HepG2 (cell line): ENCODE data around the gene GDPD5. TPM values are rescaled to one million over a fixed set of nuclear protein-coding genes. Genes with fewer than 3 reads are reported as not detected.

Source experiments
- ATAC-seq: fragments of 200-7000 bp; cut with Tn5 transposase; 3 replicates; pipeline ENCODE4 v1.9.1; 2020; ENCODE audit warnings: mild to moderate bottlenecking, moderate library complexity
- BruUV-seq: library from RNA; stranded (reverse); fragments of 400-500 nt; replicated peaks from 2 replicates; lab custom pipeline; 2021; lab: Mats Ljungman, UMichigan
- CTCF ChIA-PET: fragments of 300-600 bp; formaldehyde crosslinking; extraction: SDS; loops from one replicate; lab custom pipeline; 2021; ENCODE audit warnings: low total read pairs, inconsistent platforms, low intra/inter-chr PET ratio; lab: Yijun Ruan, JAX
- POLR2A ChIA-PET: fragments of 350-600 bp; sonication (Branson Sonifier 250); formaldehyde crosslinking; loops from one replicate; lab custom pipeline; 2020; ENCODE audit warnings: antibody characterized with exemption, inconsistent platforms; lab: Yijun Ruan, JAX
- DNase-seq: peaks from one replicate; pipeline ENCODE4 v3.0.0-alpha.2; 2015; ENCODE audit warnings: low spot score
- FAIRE-seq: peaks from 3 replicates; lab custom pipeline; 2011; peaks lifted over from hg19 to GRCh38; lab: Jason Lieb, UNC
- H2AFZ ChIP-seq: one replicate; pipeline ENCODE4 v1.6.1; 2011; ENCODE audit warnings: low read length, inconsistent platforms
- H3K27ac ChIP-seq: fragments of 300-600 bp; 3 replicates; pipeline ENCODE4 v1.8.0; 2011; ENCODE audit warnings: mixed run types, mild to moderate bottlenecking, mixed read lengths, low read length, inconsistent platforms; ENCODE audit not compliant: insufficient read depth; ENCODE audit errors: extremely low read length
- H3K27me3 ChIP-seq, 2 experiments: fragments of 200-600 bp in 1 of 2; 2 replicates in 1 of 2; 3 replicates in 1 of 2; pipeline versions ENCODE4 v1.6.0 to v1.8.0; 2011; ENCODE audit warnings: low read length in 2 of 2, mild to moderate bottlenecking in 2 of 2, moderate library complexity in 2 of 2, inconsistent platforms in 1 of 2; ENCODE audit not compliant: insufficient read depth in 2 of 2, control insufficient read depth in 1 of 2
- H3K36me3 ChIP-seq, 2 experiments: fragments of 200-600 bp in 1 of 2; replicated peaks in 1 of 2; 2 replicates in 1 of 2; 3 replicates in 1 of 2; pipeline versions ENCODE4 v1.5.1 to v1.8.0; 2011; ENCODE audit warnings: low read length in 2 of 2, inconsistent platforms in 1 of 2; ENCODE audit not compliant: insufficient read depth in 2 of 2, control insufficient read depth in 1 of 2
- H3K4me1 ChIP-seq: 2 replicates; pipeline ENCODE4 v1.5.1; 2012; ENCODE audit warnings: low read length, inconsistent platforms; ENCODE audit not compliant: insufficient read depth
- H3K4me2 ChIP-seq: 2 replicates; pipeline ENCODE4 v1.6.0; 2011; ENCODE audit warnings: low read depth, low read length, inconsistent platforms
- H3K4me3 ChIP-seq, 3 experiments: fragments of 200-600 bp in 1 of 3; sonication (generic), shearing (Covaris generic) in 1 of 3; replicated peaks in 1 of 3; 2 replicates each; pipeline ENCODE4 v1.5.1; 2011 to 2016; ENCODE audit warnings: low read length in 3 of 3, inconsistent platforms in 2 of 3, low read depth in 2 of 3, mild to moderate bottlenecking in 2 of 3, control low read depth in 1 of 3, mixed read lengths in 1 of 3; ENCODE audit not compliant: insufficient read depth in 1 of 3
- H3K79me2 ChIP-seq: one replicate; pipeline ENCODE4 v1.6.1; 2011; ENCODE audit warnings: low read length, inconsistent platforms; ENCODE audit not compliant: insufficient read depth
- H3K9ac ChIP-seq: 2 replicates; pipeline ENCODE4 v1.6.0; 2011; ENCODE audit warnings: mild to moderate bottlenecking, low read depth, low read length, inconsistent platforms; ENCODE audit not compliant: insufficient read depth
- H3K9me3 ChIP-seq: 2 replicates; pipeline ENCODE4 v1.5.1; 2012; ENCODE audit warnings: mild to moderate bottlenecking, low read length
- H4K20me1 ChIP-seq: 2 replicates; pipeline ENCODE4 v1.6.0; 2011; ENCODE audit warnings: inconsistent platforms, mild to moderate bottlenecking, low read length, moderate library complexity; ENCODE audit not compliant: insufficient read depth
- CHD4 ChIP-seq: fragments of 200-600 bp; sonication (generic); IDR thresholded peaks from 2 replicates; pipeline ENCODE4 v1.7.0; 2017; ENCODE audit warnings: mild to moderate bottlenecking, low read length, borderline replicate concordance
- PRDM15 ChIP-seq: sonication (generic); formaldehyde crosslinking; IDR thresholded peaks from 2 replicates; pipeline ENCODE4 v1.4.0; 2020; ENCODE audit warnings: missing genetic modification reagents
- RBAK ChIP-seq: sonication (generic); formaldehyde crosslinking; IDR thresholded peaks from 2 replicates; pipeline ENCODE4 v1.5.1; 2020; ENCODE audit warnings: mild to moderate bottlenecking, missing genetic modification reagents
- ZEB1 ChIP-seq: IDR thresholded peaks from 2 replicates; pipeline ENCODE4 v1.6.1; 2012; ENCODE audit warnings: mild to moderate bottlenecking, low read depth, inconsistent platforms; ENCODE audit not compliant: insufficient replicate concordance
- ZFP36 ChIP-seq: fragments of 150-350 bp; IDR thresholded peaks from 2 replicates; pipeline ENCODE4 v1.6.1; 2018; ENCODE audit warnings: borderline replicate concordance, low read length, low read depth; ENCODE audit not compliant: partially characterized antibody
- ZMYM3 ChIP-seq: sonication (generic); formaldehyde crosslinking; IDR thresholded peaks from 2 replicates; pipeline ENCODE4 v1.5.1; 2020; ENCODE audit warnings: mild to moderate bottlenecking, missing genetic modification reagents
- ZNF292 ChIP-seq: sonication (generic); formaldehyde crosslinking; IDR thresholded peaks from 2 replicates; pipeline ENCODE4 v1.8.1; 2022; ENCODE audit warnings: mild to moderate bottlenecking, low read depth, missing genetic modification reagents, borderline replicate concordance
- ZNF687 ChIP-seq: sonication (generic); formaldehyde crosslinking; IDR thresholded peaks from 2 replicates; pipeline ENCODE4 v1.5.1; 2020; ENCODE audit warnings: mild to moderate bottlenecking, missing genetic modification reagents, moderate library complexity
- WGBS: methylation state at CpG from one replicate; pipeline ENCODE4 v1.1.6; 2017; ENCODE audit warnings: low lambda C conversion rate; 5-methylcytosine and 5-hydroxymethylcytosine counted together
- in situ Hi-C: cut with HindIII; loops from 2 replicates; pipeline ENCODE4 v1.10.0; 2017; ENCODE audit warnings: low pct_unique_long_range_greater_than_20kb; ENCODE audit not compliant: extremely low pct_ligation_motif_present
- intact Hi-C: fragments of 100-400 bp; cut with micrococcal nuclease; formaldehyde crosslinking; loops from one replicate; pipeline ENCODE4 v1.10.0; 2022; ENCODE audit not compliant: unreplicated experiment
- polyA plus RNA-seq, 8 experiments: library from polyadenylated mRNA; depleted of rRNA in 3 of 8; stranded (reverse) in 7 of 8; unstranded in 1 of 8; fragments of >200 nt; fragmentation: Illumina TruSeq in 4 of 8; extraction: Trizol in 4 of 8; gene quantifications; 2 replicates each; pipeline versions ENCODE4 v1.2.1 to v1.2.3, GENCODE V29; 2011 to 2016; ENCODE audit warnings: low read depth in 4 of 8, missing spikeins in 1 of 8, mixed read lengths in 1 of 8; ENCODE audit not compliant: insufficient read depth in 1 of 8
- total RNA-seq, 5 experiments: library from RNA; depleted of rRNA; stranded (reverse); fragments of >200 nt; fragmentation: Illumina TruSeq; extraction: Trizol; gene quantifications; 2 replicates each; pipeline ENCODE4 v1.2.3, GENCODE V29; 2016; ENCODE audit warnings: low read depth in 1 of 5

Gene GDPD5
- total and polyA plus RNA-seq, 2 of the 13 experiments (the other 11 are each of a cell fraction or from before 2014, with no cell fraction given) = 55.0 to 67.5 TPM

- WGBS = 50% methylated on average over 9 of the region's 9 CpGs
- ATAC-seq (no peak), DNase-seq (no peak), FAIRE-seq (no peak)
- Histone ChIP-seq H4K20me1 (no peaks in the 10 kb centered on the region), H3K9ac (peak overlapping the region; percentile 68), H3K9me3 (no peaks in the 10 kb centered on the region), H3K27ac (peak overlapping the region; percentile 85), H3K4me3 (peak overlapping the region in 2 of 3 experiments; percentile 14 to 42; a peak in 4 of 6 replicates), H3K36me3 (peaks cover 5 to 10% of the 10 kb centered on the region in 2 experiments), H3K79me2 (peaks cover 70% of the 10 kb centered on the region), H3K27me3 (no peaks in the 10 kb centered on the region), H2AFZ (no peak overlapping the region), H3K4me2 (peak overlapping the region; percentile 89), H3K4me1 (peaks cover 100% of the 10 kb centered on the region)
- CTCF ChIA-PET = no interaction called here
- BruUV-seq = no TSS peak
- TF ChIP-seq CHD4 = no peak
- TF ChIP-seq ZEB1 = peak; percentile 20
- TF ChIP-seq ZNF687 (CRISPR knock-in tag) = peak; percentile 51
- TF ChIP-seq PRDM15 (CRISPR knock-in tag) = no peak
- peak; percentile 89 for TF ChIP-seq ZMYM3
- peak; percentile 80 for TF ChIP-seq RBAK (CRISPR knock-in tag)
- TF ChIP-seq ZNF292 = 0 out of 2 replicates have a peak, but pooled peaks have one; percentile 19
- peak; percentile 94 for TF ChIP-seq ZFP36
- intact Hi-C loops = no loop called here
- in situ Hi-C loops = no loop called here
- POLR2A ChIA-PET = interaction anchor here (0.7 to 3.4 kb wide), 14 partner anchors 8 to 127 kb away, joined by 3 to 17 read pairs (median 4); partner anchors contain the start of gene SERPINH1
Observed at GRCh38 chr11:75518771-75519653, 6.7 kb downstream of the GDPD5 start.
